Measurements from ENCODE around the gene TMED1.
A peak's percentile ranks its signal among the peaks of the same experiment; 100 is the strongest.
"Not testable (repeated sequence)": the region's sequence is repeated elsewhere in the genome, so short reads cannot be mapped to it uniquely, and the experiment has no call there.

The TMED1 gene

DNA sequence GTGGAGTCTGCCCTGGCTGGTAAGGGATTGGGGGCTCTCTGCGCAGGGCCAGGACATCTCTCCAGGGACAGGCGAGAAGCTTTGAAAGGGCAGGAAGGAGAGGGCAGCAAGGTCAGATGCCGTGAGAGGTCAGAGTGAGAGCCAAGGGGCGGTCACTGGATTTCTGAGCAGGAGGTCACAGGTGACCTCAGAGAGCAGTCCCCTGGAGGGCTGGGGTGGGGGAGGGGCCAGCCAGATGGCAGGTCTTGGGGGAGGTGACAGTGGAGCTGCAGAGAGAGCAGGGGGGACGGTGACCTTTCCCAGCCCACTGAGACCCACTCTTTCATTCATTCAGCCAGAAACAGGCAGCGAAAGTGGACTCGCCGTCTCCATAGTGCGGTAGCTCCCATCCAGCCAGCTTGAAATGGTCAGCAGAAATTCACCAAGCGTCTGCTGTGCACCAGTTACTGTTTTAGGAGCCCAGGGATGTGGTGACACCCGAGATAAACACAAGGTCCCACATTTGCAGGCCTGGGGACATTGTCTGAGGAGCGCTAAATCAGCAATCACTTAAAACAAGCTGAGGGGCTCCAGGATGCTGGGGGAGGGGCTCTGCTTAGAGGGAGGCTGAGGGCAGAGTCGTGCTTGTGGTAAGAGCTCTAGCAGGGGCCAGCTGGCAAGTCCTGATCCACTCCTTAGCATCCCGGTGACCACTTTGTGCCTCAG is 45.5 kb upstream of the TMED1 start:
- Histone ChIP-seq H3K4me3 (ENCODE audit: low read depth, low read length) (no peak overlapping the region), H3K18ac (ENCODE audit: low read length) (peak overlapping the region; percentile 3)

DNA sequence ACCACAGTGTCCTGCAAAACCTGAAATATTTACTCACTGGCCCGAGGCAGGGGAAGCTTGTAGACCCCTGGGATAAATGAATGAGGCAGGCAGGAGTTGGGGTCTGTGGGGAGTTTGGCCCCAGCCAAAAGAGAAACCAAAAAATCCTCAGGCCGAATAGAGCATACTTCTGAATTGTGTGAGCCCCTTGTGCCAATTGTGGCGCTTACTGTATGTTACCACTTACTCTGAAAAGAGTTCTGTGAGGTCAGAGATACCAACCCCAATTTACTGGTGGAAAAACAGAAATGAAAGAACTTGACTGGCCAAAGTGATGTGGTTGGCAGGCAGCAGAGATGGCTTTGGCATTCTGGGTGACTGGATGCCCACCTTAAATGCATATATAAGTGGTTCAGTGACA is 42.2 kb upstream of the TMED1 start:
- Histone ChIP-seq H2BK5ac (ENCODE audit: low read depth, low read length, poor library complexity) (no peak overlapping the region), H3K79me2 (ENCODE audit: control insufficient read depth, insufficient read depth, low read length, poor library complexity) (peaks cover 25% of the 10 kb centered on the region), H3K79me1 (ENCODE audit: low read length) (peaks cover 20% of the 10 kb centered on the region), H4K8ac (ENCODE audit: low read depth, low read length) (no peak overlapping the region), H2BK12ac (ENCODE audit: low read length) (no peak overlapping the region), H3K18ac (ENCODE audit: low read length) (no peak overlapping the region), H2BK120ac (ENCODE audit: insufficient read depth, low read length, poor library complexity) (no peak overlapping the region), H4K91ac (ENCODE audit: low read depth, low read length) (no peak overlapping the region), H3K14ac (ENCODE audit: low read length) (no peak overlapping the region), H3K9me3 (ENCODE audit: insufficient read depth, low read depth, low read length) (no peaks in the 10 kb centered on the region), H3K27ac (ENCODE audit: low read depth, low read length) (no peak overlapping the region), H3K4ac (ENCODE audit: low read depth, low read length) (peak overlapping the region; percentile 44), H3K4me3 (ENCODE audit: low read depth, low read length) (no peak overlapping the region), H3K23ac (ENCODE audit: low read length) (no peak overlapping the region), H3K36me3 (ENCODE audit: control insufficient read depth in 1 of 2, insufficient read depth in 2 of 2, low read length in 2 of 2) (peaks cover 0 to 5% of the 10 kb centered on the region in 2 experiments), H2AFZ (ENCODE audit: insufficient read depth, low read length, poor library complexity) (no peak overlapping the region), H2AK5ac (ENCODE audit: low read length) (no peak overlapping the region), H3K4me2 (ENCODE audit: low read length) (no peak overlapping the region), H3K4me1 (ENCODE audit: control insufficient read depth in 1 of 2, insufficient read depth in 2 of 2, low read length in 2 of 2) (peaks cover 42 to 52% of the 10 kb centered on the region in 2 experiments), H3K27me3 (ENCODE audit: insufficient read depth, low read length) (no peaks in the 10 kb centered on the region), H3K9ac (ENCODE audit: low read length) (no peak overlapping the region), H4K12ac (ENCODE audit: low read depth, low read length) (no peak overlapping the region)
- no peak for DNase-seq
- WGBS (ENCODE audit: extremely low coverage, insufficient coverage, insufficient read length): no CpG with 5 or more reads among the region's 3 CpGs

More for the DNA sequence above, 45.5 kb upstream of the TMED1 start:
- Histone ChIP-seq H2BK5ac (ENCODE audit: low read depth, low read length, poor library complexity) (peak overlapping the region; percentile 42), H3K27ac (ENCODE audit: low read depth, low read length) (peak overlapping the region; percentile 10), H4K8ac (ENCODE audit: low read depth, low read length) (no peak overlapping the region), H3K9me3 (ENCODE audit: insufficient read depth, low read depth, low read length) (no peaks in the 10 kb centered on the region), H3K79me2 (ENCODE audit: control insufficient read depth, insufficient read depth, low read length, poor library complexity) (peaks cover 26% of the 10 kb centered on the region), H4K12ac (ENCODE audit: low read depth, low read length) (no peak overlapping the region), H3K23ac (ENCODE audit: low read length) (no peak overlapping the region), H3K27me3 (ENCODE audit: insufficient read depth, low read length) (no peaks in the 10 kb centered on the region), H2BK12ac (ENCODE audit: low read length) (peak overlapping the region; percentile 62), H3K4me1 (ENCODE audit: control insufficient read depth in 1 of 2, insufficient read depth in 2 of 2, low read length in 2 of 2) (peaks cover 56 to 61% of the 10 kb centered on the region in 2 experiments), H2AFZ (ENCODE audit: insufficient read depth, low read length, poor library complexity) (peak overlapping the region; percentile 19), H3K4me2 (ENCODE audit: low read length) (peak overlapping the region; percentile 32), H3K4ac (ENCODE audit: low read depth, low read length) (peak overlapping the region; percentile 42), H3K14ac (ENCODE audit: low read length) (peak overlapping the region; percentile 33), H2BK120ac (ENCODE audit: insufficient read depth, low read length, poor library complexity) (peak overlapping the region; percentile 21), H2AK5ac (ENCODE audit: low read length) (no peak overlapping the region), H3K9ac (ENCODE audit: low read length) (no peak overlapping the region), H3K79me1 (ENCODE audit: low read length) (peaks cover 33% of the 10 kb centered on the region), H3K36me3 (ENCODE audit: control insufficient read depth in 1 of 2, insufficient read depth in 2 of 2, low read length in 2 of 2) (peaks cover 0 to under 1% of the 10 kb centered on the region in 2 experiments), H4K91ac (ENCODE audit: low read depth, low read length) (peak overlapping the region; percentile 28)
- no CpG with 5 or more reads among the region's 14 CpGs for WGBS (ENCODE audit: extremely low coverage, insufficient coverage, insufficient read length)
- no peak for DNase-seq

DNA sequence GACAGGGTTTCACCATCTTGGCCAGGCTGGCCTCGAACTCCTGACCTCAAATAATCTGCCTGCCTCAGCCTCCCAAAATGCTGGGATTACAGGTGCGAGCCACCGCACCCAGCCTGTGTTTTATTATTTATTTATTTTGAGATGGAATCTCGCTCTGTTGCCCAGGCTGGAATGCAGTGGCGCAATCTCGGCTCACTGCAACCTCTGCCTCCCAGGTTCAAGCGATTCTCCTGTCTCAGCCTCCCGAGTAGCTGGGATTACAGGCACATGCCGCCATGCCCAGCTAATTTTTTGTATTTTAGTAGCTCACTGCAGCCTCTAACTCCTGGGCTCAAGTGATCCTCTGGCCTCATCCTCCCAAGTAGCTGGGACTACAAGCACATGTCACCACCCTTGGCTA is 41.6 kb upstream of the TMED1 start:
- H3K18ac ChIP-seq (ENCODE audit: low read length); DNase-seq; H4K12ac ChIP-seq (ENCODE audit: low read depth, low read length); H4K8ac ChIP-seq (ENCODE audit: low read depth, low read length); H2BK5ac ChIP-seq (ENCODE audit: low read depth, low read length, poor library complexity); H3K4me2 ChIP-seq (ENCODE audit: low read length); H3K36me3 ChIP-seq (ENCODE audit: control insufficient read depth in 1 of 2, insufficient read depth in 2 of 2, low read length in 2 of 2); H2BK120ac ChIP-seq (ENCODE audit: insufficient read depth, low read length, poor library complexity); H3K14ac ChIP-seq (ENCODE audit: low read length); H2BK12ac ChIP-seq (ENCODE audit: low read length); H3K27me3 ChIP-seq (ENCODE audit: insufficient read depth, low read length); H3K9me3 ChIP-seq (ENCODE audit: insufficient read depth, low read depth, low read length); H3K23ac ChIP-seq (ENCODE audit: low read length); H3K4me3 ChIP-seq (ENCODE audit: low read depth, low read length); H3K9ac ChIP-seq (ENCODE audit: low read length); H4K91ac ChIP-seq (ENCODE audit: low read depth, low read length); H3K27ac ChIP-seq (ENCODE audit: low read depth, low read length); H2AFZ ChIP-seq (ENCODE audit: insufficient read depth, low read length, poor library complexity); H2AK5ac ChIP-seq (ENCODE audit: low read length): not testable (repeated sequence)
- peaks cover 14% of the 10 kb centered on the region for H3K79me1 ChIP-seq (ENCODE audit: low read length)
- H3K79me2 ChIP-seq (ENCODE audit: control insufficient read depth, insufficient read depth, low read length, poor library complexity): peaks cover 28% of the 10 kb centered on the region
- H3K4ac ChIP-seq (ENCODE audit: low read depth, low read length): peak overlapping the region; percentile 35
- no CpG with 5 or more reads among the region's 9 CpGs for WGBS (ENCODE audit: extremely low coverage, insufficient coverage, insufficient read length)
- peaks cover 36 to 46% of the 10 kb centered on the region in 2 experiments for H3K4me1 ChIP-seq (ENCODE audit: control insufficient read depth in 1 of 2, insufficient read depth in 2 of 2, low read length in 2 of 2)

DNA sequence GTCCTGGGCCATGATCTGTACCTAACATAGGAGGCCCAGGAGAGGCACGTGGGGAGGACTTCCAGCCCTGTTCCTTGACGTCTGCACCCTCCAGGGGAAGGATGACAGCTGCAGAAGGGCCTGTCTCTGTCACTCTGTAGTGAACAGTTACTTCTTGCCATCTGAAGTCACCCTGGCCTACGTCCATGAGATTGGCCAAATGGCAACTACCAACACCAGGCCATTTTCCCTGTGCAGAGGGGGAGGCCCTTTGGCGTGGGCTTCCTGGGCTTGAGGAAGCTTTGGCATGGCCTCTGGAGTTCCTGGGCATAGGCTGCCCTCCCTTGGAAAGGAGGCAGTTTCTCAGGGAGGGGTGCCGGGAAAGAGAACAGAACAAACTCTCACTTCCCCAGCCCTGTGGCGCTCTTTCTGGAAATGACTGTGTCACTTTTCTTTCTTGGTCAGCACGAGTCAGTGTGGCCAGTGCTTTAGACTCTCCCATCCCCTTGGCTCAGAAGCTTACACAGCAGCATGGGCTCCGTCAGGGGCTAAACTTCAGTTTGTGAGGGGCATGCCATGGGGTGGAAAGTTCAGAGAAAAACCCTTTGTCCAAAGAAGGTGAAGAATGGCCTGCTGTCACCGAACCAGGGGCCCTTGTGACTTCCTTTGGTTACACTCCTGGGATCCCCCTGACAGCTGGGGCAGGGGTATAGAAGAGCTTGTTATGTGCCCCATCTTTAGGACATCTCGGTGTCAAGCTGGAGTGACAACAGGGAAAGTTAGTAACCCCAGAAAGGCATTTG is 40.6 kb upstream of the TMED1 start:
- Histone ChIP-seq H3K18ac (ENCODE audit: low read length) (no peak overlapping the region), H3K23ac (ENCODE audit: low read length) (no peak overlapping the region), H3K27ac (ENCODE audit: low read depth, low read length) (no peak overlapping the region), H3K36me3 (ENCODE audit: control insufficient read depth in 1 of 2, insufficient read depth in 2 of 2, low read length in 2 of 2) (peaks cover 0 to 5% of the 10 kb centered on the region in 2 experiments), H2AFZ (ENCODE audit: insufficient read depth, low read length, poor library complexity) (no peak overlapping the region), H2BK120ac (ENCODE audit: insufficient read depth, low read length, poor library complexity) (no peak overlapping the region), H3K9me3 (ENCODE audit: insufficient read depth, low read depth, low read length) (no peaks in the 10 kb centered on the region), H4K12ac (ENCODE audit: low read depth, low read length) (no peak overlapping the region), H4K8ac (ENCODE audit: low read depth, low read length) (no peak overlapping the region), H3K4me3 (ENCODE audit: low read depth, low read length) (no peak overlapping the region), H3K79me1 (ENCODE audit: low read length) (peaks cover 13% of the 10 kb centered on the region), H3K14ac (ENCODE audit: low read length) (no peak overlapping the region), H3K9ac (ENCODE audit: low read length) (no peak overlapping the region), H2BK12ac (ENCODE audit: low read length) (no peak overlapping the region), H3K27me3 (ENCODE audit: insufficient read depth, low read length) (no peaks in the 10 kb centered on the region), H3K4me2 (ENCODE audit: low read length) (no peak overlapping the region), H3K4ac (ENCODE audit: low read depth, low read length) (peak overlapping the region; percentile 58), H3K4me1 (ENCODE audit: control insufficient read depth in 1 of 2, insufficient read depth in 2 of 2, low read length in 2 of 2) (peaks cover 28 to 38% of the 10 kb centered on the region in 2 experiments), H4K91ac (ENCODE audit: low read depth, low read length) (peak overlapping the region; percentile 20), H3K79me2 (ENCODE audit: control insufficient read depth, insufficient read depth, low read length, poor library complexity) (peaks cover 35% of the 10 kb centered on the region), H2AK5ac (ENCODE audit: low read length) (peak overlapping the region; percentile 62), H2BK5ac (ENCODE audit: low read depth, low read length, poor library complexity) (no peak overlapping the region)
- WGBS (ENCODE audit: extremely low coverage, insufficient coverage, insufficient read length): no CpG with 5 or more reads among the region's 10 CpGs
- no peak for DNase-seq
